Type B pancreatic cell (in vitro differentiated cells): ENCODE results near the gene MTREX. TPM values are rescaled to one million over a fixed set of nuclear protein-coding genes. Genes with fewer than 3 reads are reported as not detected.

Source experiments
- DNase-seq: peaks from one replicate; pipeline ENCODE4 v3.0.0; 2021; ENCODE audit warnings: mixed read lengths; ENCODE audit not compliant: unreplicated experiment; ENCODE audit errors: extremely low spot score
- H3K27ac Mint-ChIP-seq: 2 replicates; pipeline ENCODE4 v1.8.0; 2021; ENCODE audit warnings: mild to moderate bottlenecking, mixed read lengths
- H3K27me3 Mint-ChIP-seq: 2 replicates; pipeline ENCODE4 v1.8.0; 2021; ENCODE audit warnings: mixed read lengths
- H3K36me3 Mint-ChIP-seq: 2 replicates; pipeline ENCODE4 v1.8.0; 2021; ENCODE audit warnings: mixed read lengths
- H3K4me1 Mint-ChIP-seq: one replicate; pipeline ENCODE4 v1.8.0; 2021; ENCODE audit warnings: mixed read lengths; ENCODE audit not compliant: unreplicated experiment
- H3K4me3 Mint-ChIP-seq: 2 replicates; pipeline ENCODE4 v1.8.0; 2021; ENCODE audit warnings: mild to moderate bottlenecking, mixed read lengths
- H3K9me3 Mint-ChIP-seq: 2 replicates; pipeline ENCODE4 v1.8.0; 2021; ENCODE audit warnings: mixed read lengths
- CTCF ChIP-seq: fragments of 200-600 bp; sonication (generic); conservative IDR thresholded peaks from 2 replicates; pipeline ENCODE4 v1.5.0; 2021; ENCODE audit warnings: antibody characterized with exemption, mild to moderate bottlenecking
- total RNA-seq: library from RNA; stranded (reverse); gene quantifications from 2 replicates; pipeline ENCODE4 v1.2.1, GENCODE V29; 2021; ENCODE audit warnings: low replicate concordance

The MTREX gene
- total RNA-seq, 1 donor from 2014 or later, result 77.5 TPM

- Mint-ChIP-seq H3K4me3 (no peak overlapping the region), H3K27ac (no peak overlapping the region), H3K9me3 (peaks cover 8% of the 10 kb centered on the region), H3K36me3 (peaks cover 53% of the 10 kb centered on the region), H3K4me1 (no peaks in the 10 kb centered on the region), H3K27me3 (no peaks in the 10 kb centered on the region)
- no peak for TF ChIP-seq CTCF
- no peak for DNase-seq
Measured at GRCh38 chr5:55384072-55384471, 76.3 kb downstream of the MTREX start.

GRCh38 chr5:55385227-55385626 is 77.4 kb downstream of the MTREX start:
- peaks cover 8% of the 10 kb centered on the region for H3K9me3 Mint-ChIP-seq
- no peak overlapping the region for H3K27ac Mint-ChIP-seq
- no peak for DNase-seq
- TF ChIP-seq CTCF, result no peak
- no peaks in the 10 kb centered on the region for H3K4me1 Mint-ChIP-seq
- H3K27me3 Mint-ChIP-seq, result no peaks in the 10 kb centered on the region
- H3K4me3 Mint-ChIP-seq, result no peak overlapping the region
- peaks cover 55% of the 10 kb centered on the region for H3K36me3 Mint-ChIP-seq

GRCh38 chr5:55385846-55386245 is 78.1 kb downstream of the MTREX start:
- H3K4me3 Mint-ChIP-seq, result no peak overlapping the region
- TF ChIP-seq CTCF, result no peak
- no peaks in the 10 kb centered on the region for H3K27me3 Mint-ChIP-seq
- no peak for DNase-seq
- no peaks in the 10 kb centered on the region for H3K4me1 Mint-ChIP-seq
- no peak overlapping the region for H3K27ac Mint-ChIP-seq
- peaks cover 55% of the 10 kb centered on the region for H3K36me3 Mint-ChIP-seq
- H3K9me3 Mint-ChIP-seq, result peaks cover 8% of the 10 kb centered on the region

GRCh38 chr5:55386356-55386755 is 78.6 kb downstream of the MTREX start:
- peaks cover 51% of the 10 kb centered on the region for H3K36me3 Mint-ChIP-seq
- H3K4me3 Mint-ChIP-seq, result no peak overlapping the region
- peaks cover 8% of the 10 kb centered on the region for H3K9me3 Mint-ChIP-seq
- H3K4me1 Mint-ChIP-seq, result no peaks in the 10 kb centered on the region
- no peak for DNase-seq
- no peak overlapping the region for H3K27ac Mint-ChIP-seq
- H3K27me3 Mint-ChIP-seq, result no peaks in the 10 kb centered on the region
- no peak for TF ChIP-seq CTCF

GRCh38 chr5:55387865-55388264 is 80.1 kb downstream of the MTREX start:
- H3K4me1 Mint-ChIP-seq, result no peaks in the 10 kb centered on the region
- peak overlapping the region; percentile 72 for H3K27ac Mint-ChIP-seq
- H3K27me3 Mint-ChIP-seq, result no peaks in the 10 kb centered on the region
- no peak for TF ChIP-seq CTCF
- H3K9me3 Mint-ChIP-seq, result peaks cover 8% of the 10 kb centered on the region
- DNase-seq, result no peak
- peaks cover 54% of the 10 kb centered on the region for H3K36me3 Mint-ChIP-seq
- no peak overlapping the region for H3K4me3 Mint-ChIP-seq

- H3K4me3 Mint-ChIP-seq, result no peak overlapping the region
- no peaks in the 10 kb centered on the region for H3K4me1 Mint-ChIP-seq
- H3K27me3 Mint-ChIP-seq, result no peaks in the 10 kb centered on the region
- peaks cover 40% of the 10 kb centered on the region for H3K36me3 Mint-ChIP-seq
- no peak overlapping the region for H3K27ac Mint-ChIP-seq
- no peak for TF ChIP-seq CTCF
- DNase-seq, result no peak
- H3K9me3 Mint-ChIP-seq, result no peaks in the 10 kb centered on the region
Measured at GRCh38 chr5:55391707-55392106, 83.9 kb downstream of the MTREX start.
